Left lung (tissue), 10 donors: ENCODE data around the gene SMOC1. TPM values are rescaled to one million over a fixed set of nuclear protein-coding genes. Genes with fewer than 3 reads are reported as not detected.

Experiments
- ATAC-seq: fragments of 200-7000 bp; cut with Tn5 transposase; one replicate; pipeline ENCODE4 v1.9.1; 2020; ENCODE audit warnings: moderate library complexity
- DNase-seq, 4 donors: peaks; one replicate each; pipeline ENCODE4 v3.0.0-alpha.2; 2013 to 2020
- H3K27ac ChIP-seq, 2 donors: fragments of 200-600 bp; sonication (generic) in 1 of 2; one replicate each; pipeline versions ENCODE4 v1.5.0 to v1.8.0; 2020 to 2021
- H3K27me3 ChIP-seq, 2 donors: fragments of 200-600 bp; sonication (generic) in 1 of 2; one replicate each; pipeline versions ENCODE4 v1.5.0 to v1.8.0; 2020 to 2021
- H3K36me3 ChIP-seq, 2 donors: fragments of 200-600 bp; sonication (generic) in 1 of 2; one replicate each; pipeline versions ENCODE4 v1.5.0 to v1.8.0; 2020 to 2021
- H3K4me1 ChIP-seq, 2 donors: fragments of 200-600 bp; one replicate each; pipeline ENCODE4 v1.8.0; 2021
- H3K4me3 ChIP-seq, 2 donors: fragments of 200-600 bp; sonication (generic) in 1 of 2; one replicate each; pipeline versions ENCODE4 v1.5.0 to v1.8.0; 2020 to 2021; ENCODE audit warnings: mild to moderate bottlenecking in 1 of 2
- H3K9me3 ChIP-seq, 2 donors: fragments of 200-600 bp; sonication (generic) in 1 of 2; one replicate each; pipeline versions ENCODE4 v1.5.0 to v1.8.0; 2020 to 2021
- intact Hi-C, 2 donors: fragments of 100-400 bp; cut with DNase I; formaldehyde crosslinking; loops; one replicate each; pipeline versions ENCODE4 v1.11.2 to v1.14.2; 2022
- polyA plus RNA-seq, 6 donors: library from polyadenylated mRNA; unstranded; fragments of 120-200 nt; gene quantifications; one replicate each; pipeline ENCODE4 v1.2.1, GENCODE V29; 2013; ENCODE audit not compliant: insufficient read length in 6 of 6
- total RNA-seq, 2 donors: library from RNA; stranded (reverse); fragmentation: NEBNext Ultra II Directional; extraction: Animal tissue kit (Norgen Biotek cat#: 25700); gene quantifications; one replicate each; pipeline ENCODE4 v1.2.1, GENCODE V29; 2021
- TF ChIP-seq, protein P1 (sequence below), 2 donors: fragments of 200-600 bp; sonication (generic) in 1 of 2; IDR thresholded peaks; one replicate each; pipeline versions ENCODE4 v1.5.0 to v1.8.0; 2021; ENCODE audit warnings: antibody characterized with exemption in 2 of 2
- donor health status: DM: no; HTN: yes; CAD: no.
- donor health status: DM: no; HTN: no; CAD: no.

The SMOC1 gene
- total and polyA plus RNA-seq, 8 donors = 0.20 to 2.3 (median 1.4) TPM

DNA sequence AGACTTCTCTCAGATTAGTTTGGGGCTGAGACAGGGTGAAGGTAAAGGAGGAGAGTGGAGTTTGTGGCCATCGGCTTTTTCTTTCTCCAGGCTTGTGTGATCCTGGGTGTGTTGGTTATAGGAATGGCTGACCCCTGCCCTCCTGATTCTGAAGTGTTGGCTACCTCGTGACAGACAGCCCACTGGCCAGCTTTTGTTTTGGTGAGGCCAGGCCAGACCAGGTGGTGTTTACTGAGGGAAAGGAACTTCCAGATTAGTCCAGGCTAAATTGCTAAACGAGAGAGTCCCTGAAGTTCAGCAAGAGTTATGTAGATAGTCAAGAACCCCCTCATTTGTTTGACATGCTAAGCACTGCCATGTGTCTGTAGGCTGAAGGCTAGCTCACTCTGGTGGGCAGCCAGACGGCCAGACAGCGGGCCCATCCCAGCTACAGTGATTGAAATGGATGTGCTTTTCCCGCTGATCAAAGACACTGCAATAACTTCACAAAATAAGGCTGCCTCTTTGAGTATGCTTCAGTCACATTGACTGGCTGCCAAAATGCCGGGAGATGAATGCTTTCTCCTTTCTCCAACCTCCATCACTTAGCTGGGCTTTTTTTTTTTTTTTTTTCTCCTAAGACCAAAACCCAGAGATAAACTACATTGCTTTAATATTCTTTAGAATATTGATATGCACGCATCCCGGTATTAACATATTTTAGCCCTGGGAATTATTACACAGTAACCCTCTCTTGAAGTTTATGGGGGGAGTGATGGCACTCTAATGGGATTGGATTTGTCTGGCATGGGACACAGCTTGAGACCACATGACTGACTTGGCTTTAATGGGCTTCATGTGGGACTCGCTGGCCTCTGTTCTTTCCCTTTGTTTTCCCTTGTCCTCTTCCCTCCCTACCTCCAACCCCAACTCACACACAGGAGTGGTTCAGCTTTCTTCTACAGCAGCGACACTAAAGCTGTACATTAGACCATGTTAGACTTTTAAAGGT lies 76.9 kb downstream of the SMOC1 start:
- Histone ChIP-seq H3K4me1 (no peaks in the 10 kb centered on the region), H3K27me3 (peaks cover 0 to 20% of the 10 kb centered on the region in 2 donors), H3K4me3 (no peak overlapping the region), H3K36me3 (no peaks in the 10 kb centered on the region), H3K9me3 (no peaks in the 10 kb centered on the region), H3K27ac (no peak overlapping the region)
- TF ChIP-seq, protein P1, sequence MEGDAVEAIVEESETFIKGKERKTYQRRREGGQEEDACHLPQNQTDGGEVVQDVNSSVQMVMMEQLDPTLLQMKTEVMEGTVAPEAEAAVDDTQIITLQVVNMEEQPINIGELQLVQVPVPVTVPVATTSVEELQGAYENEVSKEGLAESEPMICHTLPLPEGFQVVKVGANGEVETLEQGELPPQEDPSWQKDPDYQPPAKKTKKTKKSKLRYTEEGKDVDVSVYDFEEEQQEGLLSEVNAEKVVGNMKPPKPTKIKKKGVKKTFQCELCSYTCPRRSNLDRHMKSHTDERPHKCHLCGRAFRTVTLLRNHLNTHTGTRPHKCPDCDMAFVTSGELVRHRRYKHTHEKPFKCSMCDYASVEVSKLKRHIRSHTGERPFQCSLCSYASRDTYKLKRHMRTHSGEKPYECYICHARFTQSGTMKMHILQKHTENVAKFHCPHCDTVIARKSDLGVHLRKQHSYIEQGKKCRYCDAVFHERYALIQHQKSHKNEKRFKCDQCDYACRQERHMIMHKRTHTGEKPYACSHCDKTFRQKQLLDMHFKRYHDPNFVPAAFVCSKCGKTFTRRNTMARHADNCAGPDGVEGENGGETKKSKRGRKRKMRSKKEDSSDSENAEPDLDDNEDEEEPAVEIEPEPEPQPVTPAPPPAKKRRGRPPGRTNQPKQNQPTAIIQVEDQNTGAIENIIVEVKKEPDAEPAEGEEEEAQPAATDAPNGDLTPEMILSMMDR (IDR thresholded peaks at IDR 0.05) = no peak
- ATAC-seq (no peak), DNase-seq (no peak)
- intact Hi-C loops = loop anchor here in 1 of 2 donors (10.0 kb wide), 1 partner anchor 609 kb away; no protein-coding TSS in a partner anchor

DNA sequence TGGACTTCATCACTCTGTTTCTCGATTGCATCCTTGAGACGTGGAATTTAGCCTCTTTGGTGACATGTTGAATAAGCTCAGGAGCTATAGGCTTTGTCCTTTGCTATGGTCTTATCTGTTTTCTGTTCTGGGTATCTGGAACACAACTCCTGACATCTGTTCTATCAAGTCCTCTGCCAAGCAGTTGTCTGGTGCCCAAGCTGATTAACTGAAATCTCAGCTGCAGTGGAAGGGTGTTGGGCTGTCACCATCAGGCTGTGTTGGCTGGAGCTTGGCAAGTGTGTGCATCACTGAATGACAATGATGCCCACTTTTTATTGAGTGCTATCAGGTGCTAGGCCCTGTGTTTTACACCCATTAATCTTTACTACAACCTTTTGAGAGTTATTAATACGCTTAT lies 77.8 kb downstream of the SMOC1 start:
- peaks cover 0 to 20% of the 10 kb centered on the region in 2 donors for H3K27me3 ChIP-seq
- no peaks in the 10 kb centered on the region for H3K4me1 ChIP-seq
- intact Hi-C loops = loop anchor here in 1 of 2 donors (10.0 kb wide), 1 partner anchor 608 kb away; no protein-coding TSS in a partner anchor
- no peak overlapping the region for H3K27ac ChIP-seq
- no peak overlapping the region for H3K4me3 ChIP-seq
- TF ChIP-seq, protein P1 (IDR thresholded peaks at IDR 0.05) = no peak
- H3K36me3 ChIP-seq = no peaks in the 10 kb centered on the region
- no peaks in the 10 kb centered on the region for H3K9me3 ChIP-seq
- no peak for DNase-seq
- ATAC-seq = no peak

DNA sequence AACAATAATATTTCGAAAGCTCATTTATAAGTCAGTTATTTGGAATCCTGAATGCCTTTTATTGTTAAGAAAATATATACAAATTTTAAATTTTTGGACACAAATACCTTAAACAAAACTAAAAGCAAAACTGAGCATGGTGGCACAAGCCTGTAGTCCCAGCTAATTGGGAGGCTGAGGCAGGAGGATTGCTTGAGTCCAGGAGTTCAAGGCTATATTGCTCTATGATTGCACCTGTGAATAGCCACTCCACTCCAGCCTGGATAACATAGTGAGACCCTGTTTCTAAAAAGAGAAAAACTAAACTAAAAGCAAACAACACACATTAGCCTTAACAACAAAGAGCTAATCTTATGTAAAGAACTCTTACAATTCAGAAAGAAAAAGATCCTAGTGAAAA lies 78.8 kb downstream of the SMOC1 start:
- no peak for ATAC-seq
- Histone ChIP-seq H3K9me3 (no peaks in the 10 kb centered on the region), H3K27me3 (peaks cover 0 to 20% of the 10 kb centered on the region in 2 donors), H3K36me3 (no peaks in the 10 kb centered on the region), H3K4me1 (no peaks in the 10 kb centered on the region), H3K27ac (no peak overlapping the region), H3K4me3 (no peak overlapping the region)
- DNase-seq = no peak
- intact Hi-C loops = loop anchor here in 1 of 2 donors (10.0 kb wide), 1 partner anchor 607 kb away; no protein-coding TSS in a partner anchor
- TF ChIP-seq, protein P1 (IDR thresholded peaks at IDR 0.05) = no peak

DNA sequence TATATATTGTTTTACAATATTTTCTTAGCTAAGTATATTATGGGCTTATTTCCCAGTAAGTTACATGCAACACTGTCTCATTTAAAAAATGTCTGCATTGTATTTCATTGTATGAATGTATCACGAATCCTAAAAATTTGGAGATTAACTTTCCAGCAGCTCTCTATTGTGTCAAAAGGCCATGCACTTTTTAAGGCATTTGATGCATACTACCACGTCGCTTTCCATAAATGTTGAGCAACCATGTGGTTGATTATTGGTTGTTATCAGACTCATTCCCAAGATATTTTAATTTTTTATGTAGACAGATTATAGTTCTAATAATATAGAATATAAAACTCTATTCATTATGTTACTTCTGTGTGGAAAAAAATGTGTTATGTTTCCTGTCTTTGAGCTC lies 79.9 kb downstream of the SMOC1 start:
- intact Hi-C loops = loop anchor here in 1 of 2 donors (10.0 kb wide), 1 partner anchor 606 kb away; no protein-coding TSS in a partner anchor
- Histone ChIP-seq H3K4me1 (no peaks in the 10 kb centered on the region), H3K27ac (no peak overlapping the region), H3K27me3 (peaks cover 0 to 10% of the 10 kb centered on the region in 2 donors), H3K4me3 (no peak overlapping the region), H3K36me3 (no peaks in the 10 kb centered on the region), H3K9me3 (no peaks in the 10 kb centered on the region)
- TF ChIP-seq, protein P1 (IDR thresholded peaks at IDR 0.05) = no peak
- ATAC-seq (no peak), DNase-seq (no peak)

DNA sequence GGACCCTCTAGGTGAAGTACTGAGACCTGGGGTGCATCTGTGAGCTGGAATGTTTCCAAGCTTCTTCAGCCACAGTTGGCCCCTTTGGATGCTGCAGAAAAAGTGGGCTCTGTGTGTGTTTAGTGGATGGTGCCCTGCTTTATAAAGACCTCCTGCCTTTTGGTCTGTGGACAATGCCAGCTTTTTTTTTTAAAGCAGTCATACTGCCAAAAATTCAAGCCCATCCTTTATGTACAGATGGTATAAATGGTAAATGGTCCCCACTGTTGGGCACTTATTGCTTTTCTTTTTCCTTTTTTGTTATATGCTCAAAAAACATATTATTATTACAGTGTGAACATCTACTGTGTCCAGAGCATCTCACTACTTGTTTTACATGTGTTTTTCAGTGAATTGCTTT lies 81.1 kb downstream of the SMOC1 start:
- TF ChIP-seq, protein P1 (IDR thresholded peaks at IDR 0.05) = no peak
- intact Hi-C loops = no loop called here

More for the DNA sequence above, 81.1 kb downstream of the SMOC1 start:
- Histone ChIP-seq H3K27me3 (no peaks in the 10 kb centered on the region), H3K4me1 (no peaks in the 10 kb centered on the region), H3K27ac (no peak overlapping the region), H3K4me3 (no peak overlapping the region), H3K9me3 (no peaks in the 10 kb centered on the region), H3K36me3 (no peaks in the 10 kb centered on the region)
- ATAC-seq (no peak), DNase-seq (no peak)
